ENCODE measurements around the gene GABARAP. TPM values are rescaled to one million over a fixed set of nuclear protein-coding genes. Genes with fewer than 3 reads are reported as not detected.
A peak's percentile ranks its signal among the peaks of the same experiment; 100 is the strongest.

GABARAP gene
- total and polyA plus RNA-seq, 2 donors (not counting 1 experiment from before 2014, with no cell fraction given), result 323 to 371 TPM

DNA sequence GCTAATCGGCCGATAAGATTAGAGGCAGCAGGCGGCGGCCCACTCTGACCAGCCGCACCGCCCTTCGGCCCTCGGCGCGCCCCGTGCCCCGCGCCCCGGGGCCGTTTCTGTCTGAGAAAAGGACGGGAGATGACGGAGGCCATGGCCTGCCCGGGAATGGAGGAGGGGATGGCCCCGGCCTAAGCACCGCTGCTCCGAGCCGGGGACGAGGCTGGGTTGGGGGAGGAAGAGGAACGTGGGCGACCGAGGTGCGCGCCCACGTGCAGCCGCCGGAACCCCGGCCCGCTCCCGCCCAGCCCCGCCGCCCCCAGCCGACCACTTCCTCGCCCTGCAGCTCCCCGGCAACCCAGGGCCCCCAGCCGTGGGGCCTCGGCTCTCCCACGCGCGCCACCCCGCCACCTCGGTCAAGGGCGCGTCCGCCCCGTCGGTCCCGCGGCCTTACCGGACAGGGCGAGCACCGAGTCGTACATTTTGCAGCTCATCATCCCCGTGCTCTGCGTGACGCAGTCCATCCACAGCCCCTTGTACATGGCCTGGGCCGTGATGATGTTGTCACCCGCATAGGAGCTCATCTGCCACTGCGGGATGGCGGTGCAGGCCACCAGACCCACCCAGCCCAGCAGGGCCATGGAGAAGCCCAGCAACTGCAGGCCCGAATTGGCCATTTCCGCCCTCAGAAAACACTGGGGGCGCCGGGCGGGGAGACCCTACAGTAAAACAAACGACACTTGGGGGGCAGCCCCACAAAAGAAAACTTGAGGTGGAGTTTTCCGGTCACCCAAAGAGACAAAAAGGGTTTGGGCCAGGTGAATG lies 19.3 kb upstream of the GABARAP start:
- peaks cover 20% of the 10 kb centered on the region for H3K27me3 Mint-ChIP-seq
- H2AFZ ChIP-seq (ENCODE audit: insufficient read depth, low read depth, low read length, poor library complexity, severe bottlenecking), result peak overlapping the region; percentile 96
- 9% methylated on average over 66 of the region's 71 CpGs for WGBS (ENCODE audit: insufficient coverage)
- ChIA-PET POLR2A (interaction anchor here (0.9 kb wide), 1 partner anchor 23 kb away, joined by 9 read pairs; no protein-coding TSS in a partner anchor), CTCF (no interaction called here)
- H4K20me1 ChIP-seq (ENCODE audit: control insufficient read depth, insufficient read depth, low read length, poor library complexity, severe bottlenecking), result no peaks in the 10 kb centered on the region
- H3K4me1 Mint-ChIP-seq, result peaks cover 27% of the 10 kb centered on the region
- peak overlapping the region; percentile 66 for H3K9ac ChIP-seq (ENCODE audit: low read length)
- H3K4me3 Mint-ChIP-seq, result peak overlapping the region; percentile 84
- peaks cover 27 to 32% of the 10 kb centered on the region in 2 donors for H3K4me1 ChIP-seq (ENCODE audit: control insufficient read depth in 2 of 2, insufficient read depth in 2 of 2, low read length in 2 of 2)
- TF ChIP-seq, protein P1, sequence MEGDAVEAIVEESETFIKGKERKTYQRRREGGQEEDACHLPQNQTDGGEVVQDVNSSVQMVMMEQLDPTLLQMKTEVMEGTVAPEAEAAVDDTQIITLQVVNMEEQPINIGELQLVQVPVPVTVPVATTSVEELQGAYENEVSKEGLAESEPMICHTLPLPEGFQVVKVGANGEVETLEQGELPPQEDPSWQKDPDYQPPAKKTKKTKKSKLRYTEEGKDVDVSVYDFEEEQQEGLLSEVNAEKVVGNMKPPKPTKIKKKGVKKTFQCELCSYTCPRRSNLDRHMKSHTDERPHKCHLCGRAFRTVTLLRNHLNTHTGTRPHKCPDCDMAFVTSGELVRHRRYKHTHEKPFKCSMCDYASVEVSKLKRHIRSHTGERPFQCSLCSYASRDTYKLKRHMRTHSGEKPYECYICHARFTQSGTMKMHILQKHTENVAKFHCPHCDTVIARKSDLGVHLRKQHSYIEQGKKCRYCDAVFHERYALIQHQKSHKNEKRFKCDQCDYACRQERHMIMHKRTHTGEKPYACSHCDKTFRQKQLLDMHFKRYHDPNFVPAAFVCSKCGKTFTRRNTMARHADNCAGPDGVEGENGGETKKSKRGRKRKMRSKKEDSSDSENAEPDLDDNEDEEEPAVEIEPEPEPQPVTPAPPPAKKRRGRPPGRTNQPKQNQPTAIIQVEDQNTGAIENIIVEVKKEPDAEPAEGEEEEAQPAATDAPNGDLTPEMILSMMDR (IDR thresholded peaks at IDR 0.05), result no peak
- no peak for TF ChIP-seq EZH2 (IDR thresholded peaks at IDR 0.05; ENCODE audit: borderline replicate concordance, insufficient read depth, low read depth, low read length, poor library complexity, severe bottlenecking)
- H3K27ac ChIP-seq (ENCODE audit: low read length in 2 of 2), result peak overlapping the region in 1 of 2 donors; percentile 59
- peaks cover 0 to 17% (median 8%) of the 10 kb centered on the region in 4 experiments for H3K27me3 ChIP-seq (replicated peaks in 1 of 4; ENCODE audit: control extremely low read depth in 1 of 4, control insufficient read depth in 3 of 4, insufficient read depth in 4 of 4, low read length in 3 of 4)
- H3K4me3 ChIP-seq (ENCODE audit: control extremely low read depth in 1 of 5, extremely low read depth in 1 of 5, insufficient read depth in 1 of 5, low read depth in 2 of 5, low read length in 4 of 5), result peak overlapping the region in 4 of 5 experiments; percentile 49 to 71 (median 60)
- H3K4me2 ChIP-seq (replicated peaks; ENCODE audit: low read depth, low read length, poor library complexity, severe bottlenecking), result peak overlapping the region; percentile 99
- H3K79me2 ChIP-seq (ENCODE audit: control insufficient read depth, insufficient read depth, low read length), result no peaks in the 10 kb centered on the region
- H3K9me3 Mint-ChIP-seq (ENCODE audit: insufficient read depth), result no peaks in the 10 kb centered on the region
- H3K9me3 ChIP-seq (ENCODE audit: control extremely low read depth in 1 of 3, control insufficient read depth in 2 of 3, insufficient read depth in 1 of 3, low read length in 2 of 3), result peaks cover 0 to 4% (median 0%) of the 10 kb centered on the region in 3 donors
- DNase-seq (peak; percentile 66), ATAC-seq (ENCODE audit: low read depth) (peak; percentile 59)
- peak overlapping the region; percentile 50 for H3K27ac Mint-ChIP-seq
- intact Hi-C loops (cut with micrococcal nuclease), result loop anchor here (2.0 kb wide), 1 partner anchor 19 kb away; the partner anchor contains the start of gene SLC2A4
- peaks cover 3 to 22% of the 10 kb centered on the region in 2 experiments for H3K36me3 ChIP-seq (replicated peaks in 1 of 2; ENCODE audit: control extremely low read depth in 1 of 2, control insufficient read depth in 1 of 2, extremely low read depth in 1 of 2, insufficient read depth in 2 of 2, low read length in 1 of 2)

All from B cell (primary cell).